Liver (tissue), 9 donors: Measurements from ENCODE around the gene CCDC63. TPM values are rescaled to one million over a fixed set of nuclear protein-coding genes. Genes with fewer than 3 reads are reported as not detected.

Experiments
- DNase-seq: peaks from one replicate; pipeline ENCODE4 v3.0.0-alpha.2; 2017; ENCODE audit warnings: low spot score
- H3K27ac ChIP-seq, 2 donors: one replicate each; pipeline ENCODE4 v1.7.0; 2013; ENCODE audit warnings: inconsistent platforms in 2 of 2, low read length in 2 of 2, control low read depth in 1 of 2, low read depth in 1 of 2, mild to moderate bottlenecking in 1 of 2
- H3K27me3 ChIP-seq, 4 donors: one replicate each; pipeline versions ENCODE4 v1.6.1 to v1.7.0; 2013; ENCODE audit warnings: low read length in 3 of 4, inconsistent platforms in 1 of 4, mild to moderate bottlenecking in 1 of 4, moderate library complexity in 1 of 4; ENCODE audit not compliant: control insufficient read depth in 4 of 4, insufficient read depth in 4 of 4
- H3K36me3 ChIP-seq, 4 donors: one replicate each; pipeline versions ENCODE4 v1.6.1 to v1.7.0; 2013; ENCODE audit warnings: low read length in 3 of 4, mild to moderate bottlenecking in 3 of 4, low read depth in 1 of 4, moderate library complexity in 1 of 4; ENCODE audit not compliant: control insufficient read depth in 4 of 4, insufficient read depth in 3 of 4
- H3K4me1 ChIP-seq, 4 donors: one replicate each; pipeline versions ENCODE4 v1.6.1 to v1.7.0; 2013; ENCODE audit warnings: low read length in 3 of 4, mild to moderate bottlenecking in 3 of 4, moderate library complexity in 1 of 4; ENCODE audit not compliant: control insufficient read depth in 4 of 4, insufficient read depth in 4 of 4
- H3K4me3 ChIP-seq, 3 donors: one replicate each; pipeline versions ENCODE4 v1.6.1 to v1.7.0; 2013; ENCODE audit warnings: low read length in 3 of 3, control low read depth in 1 of 3, low read depth in 1 of 3, mild to moderate bottlenecking in 1 of 3
- H3K9ac ChIP-seq, 2 donors: one replicate each; pipeline ENCODE4 v1.7.0; 2013; ENCODE audit warnings: low read length in 2 of 2, mild to moderate bottlenecking in 2 of 2, moderate library complexity in 2 of 2, control low read depth in 1 of 2, low read depth in 1 of 2
- H3K9me3 ChIP-seq, 4 donors: one replicate each; pipeline versions ENCODE4 v1.6.1 to v1.7.0; 2013; ENCODE audit warnings: low read length in 3 of 4; ENCODE audit not compliant: control insufficient read depth in 4 of 4
- EGR1 ChIP-seq, 2 donors: IDR thresholded peaks; 2 replicates each; pipeline ENCODE4 v1.6.1; 2016 to 2018; ENCODE audit warnings: antibody characterized with exemption in 2 of 2, low read depth in 2 of 2
- FOXA1 ChIP-seq: IDR thresholded peaks from 2 replicates; pipeline ENCODE4 v1.6.1; 2016; ENCODE audit warnings: antibody characterized with exemption
- FOXA2 ChIP-seq: IDR thresholded peaks from 2 replicates; pipeline ENCODE4 v1.6.1; 2016; ENCODE audit warnings: antibody characterized with exemption
- GABPA ChIP-seq, 2 donors: IDR thresholded peaks in 1 of 2; conservative IDR thresholded peaks in 1 of 2; 2 replicates each; pipeline ENCODE4 v1.6.1; 2016; ENCODE audit warnings: antibody characterized with exemption in 2 of 2, mild to moderate bottlenecking in 1 of 2, moderate library complexity in 1 of 2
- HNF4A ChIP-seq, 2 donors: conservative IDR thresholded peaks; 2 replicates each; pipeline ENCODE4 v1.6.1; 2016; ENCODE audit warnings: antibody characterized with exemption in 2 of 2, mild to moderate bottlenecking in 2 of 2
- HNF4G ChIP-seq: IDR thresholded peaks from 2 replicates; pipeline ENCODE4 v1.6.1; 2016; ENCODE audit warnings: antibody characterized with exemption
- JUND ChIP-seq, 2 donors: IDR thresholded peaks; 2 replicates each; pipeline ENCODE4 v1.6.1; 2016; ENCODE audit warnings: antibody characterized with exemption in 2 of 2
- NR2F2 ChIP-seq: IDR thresholded peaks from 2 replicates; pipeline ENCODE4 v1.6.1; 2016; ENCODE audit warnings: antibody characterized with exemption
- RAD21 ChIP-seq, 2 donors: IDR thresholded peaks; 2 replicates each; pipeline ENCODE4 v1.6.1; 2016; ENCODE audit warnings: antibody characterized with exemption in 2 of 2, mild to moderate bottlenecking in 2 of 2
- RXRA ChIP-seq, 2 donors: IDR thresholded peaks; 2 replicates each; pipeline ENCODE4 v1.6.1; 2017 to 2018; ENCODE audit warnings: antibody characterized with exemption in 2 of 2, mild to moderate bottlenecking in 1 of 2
- SP1 ChIP-seq: IDR thresholded peaks from 2 replicates; pipeline ENCODE4 v1.6.1; 2018; ENCODE audit warnings: antibody characterized with exemption, mild to moderate bottlenecking
- TAF1 ChIP-seq: conservative IDR thresholded peaks from 2 replicates; pipeline ENCODE4 v1.6.1; 2016; ENCODE audit warnings: antibody characterized with exemption, mild to moderate bottlenecking
- YY1 ChIP-seq: IDR thresholded peaks from 2 replicates; pipeline ENCODE4 v1.6.1; 2016; ENCODE audit warnings: antibody characterized with exemption, mild to moderate bottlenecking
- WGBS: extraction: QIAGEN DNeasy Blood & Tissue Kit; methylation state at CpG from one replicate; pipeline ENCODE4 v1.1.7; 2013; 5-methylcytosine and 5-hydroxymethylcytosine counted together
- polyA plus RNA-seq, 2 donors: library from polyadenylated mRNA; stranded (reverse) in 1 of 2; unstranded in 1 of 2; fragments of 200-250 nt in 1 of 2; fragments of >200 nt in 1 of 2; fragmentation: Nextera tagmentation in 1 of 2; extraction: Ambion mirVana in 1 of 2; gene quantifications; one replicate each; pipeline versions ENCODE4 v1.2.1 to v1.2.3, GENCODE V29; 2013 to 2015
- total RNA-seq, 2 donors: library from RNA; depleted of rRNA; stranded (reverse); fragments of >200 nt; gene quantifications; one replicate each; pipeline ENCODE4 v1.2.3, GENCODE V29; 2014
- TF ChIP-seq, protein P1 (sequence below): fragments of 150-350 bp; IDR thresholded peaks from 2 replicates; pipeline ENCODE4 v1.5.1; 2017; ENCODE audit warnings: improper control_type of control experiment, low read depth, low read length; ENCODE audit not compliant: missing input control
- TF ChIP-seq, protein P2 (sequence below): IDR thresholded peaks from 2 replicates; pipeline ENCODE4 v1.6.1; 2016; ENCODE audit warnings: antibody characterized with exemption
- TF ChIP-seq, protein P3 (sequence below): IDR thresholded peaks from 2 replicates; pipeline ENCODE4 v1.6.1; 2016; ENCODE audit warnings: antibody characterized with exemption, mild to moderate bottlenecking
- TF ChIP-seq, protein P4 (sequence below): IDR thresholded peaks from 2 replicates; pipeline ENCODE4 v1.6.1; 2016; ENCODE audit warnings: antibody characterized with exemption
- TF ChIP-seq, protein P5 (sequence below): IDR thresholded peaks from 2 replicates; pipeline ENCODE4 v1.6.1; 2016; ENCODE audit warnings: antibody characterized with exemption
- donor health status: healthy.
- donor health status: healthy.
- donor health status: healthy.
- donor health status: healthy.
- donor health status: healthy.

CCDC63 gene
- total and polyA plus RNA-seq, 4 donors: not detected

DNA sequence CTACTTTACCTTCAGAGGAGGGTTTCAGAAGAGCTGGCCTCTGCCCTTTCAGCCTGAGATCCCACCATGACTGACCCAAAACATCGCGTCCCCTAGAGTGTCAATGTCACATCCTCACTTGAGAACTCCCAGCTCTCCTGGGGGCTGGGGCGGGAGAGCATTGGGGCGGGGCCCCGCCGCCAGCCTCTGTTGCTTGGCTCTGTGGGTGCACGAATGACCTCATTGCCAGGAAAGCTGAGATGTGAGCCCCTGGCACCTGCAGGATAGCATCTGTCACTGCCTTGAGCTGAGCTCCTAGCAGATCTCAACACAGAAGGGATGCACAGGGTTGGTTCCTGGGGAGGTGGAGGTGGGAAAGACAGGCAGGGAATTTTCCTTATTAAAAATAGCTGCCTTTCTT lies 94.1 kb downstream of the CCDC63 start:
- Histone ChIP-seq H3K4me3 (no peak overlapping the region), H3K4me1 (peaks cover 0 to 3% (median 0%) of the 10 kb centered on the region in 4 donors), H3K9me3 (peaks cover 0 to 5% (median 2%) of the 10 kb centered on the region in 4 donors), H3K36me3 (no peaks in the 10 kb centered on the region), H3K27me3 (no peaks in the 10 kb centered on the region), H3K9ac (no peak overlapping the region), H3K27ac (no peak overlapping the region)
- TF ChIP-seq EGR1 (IDR thresholded peaks at IDR 0.05; ENCODE audit: low read depth in 2 of 2): no peak
- TF ChIP-seq, protein P1, sequence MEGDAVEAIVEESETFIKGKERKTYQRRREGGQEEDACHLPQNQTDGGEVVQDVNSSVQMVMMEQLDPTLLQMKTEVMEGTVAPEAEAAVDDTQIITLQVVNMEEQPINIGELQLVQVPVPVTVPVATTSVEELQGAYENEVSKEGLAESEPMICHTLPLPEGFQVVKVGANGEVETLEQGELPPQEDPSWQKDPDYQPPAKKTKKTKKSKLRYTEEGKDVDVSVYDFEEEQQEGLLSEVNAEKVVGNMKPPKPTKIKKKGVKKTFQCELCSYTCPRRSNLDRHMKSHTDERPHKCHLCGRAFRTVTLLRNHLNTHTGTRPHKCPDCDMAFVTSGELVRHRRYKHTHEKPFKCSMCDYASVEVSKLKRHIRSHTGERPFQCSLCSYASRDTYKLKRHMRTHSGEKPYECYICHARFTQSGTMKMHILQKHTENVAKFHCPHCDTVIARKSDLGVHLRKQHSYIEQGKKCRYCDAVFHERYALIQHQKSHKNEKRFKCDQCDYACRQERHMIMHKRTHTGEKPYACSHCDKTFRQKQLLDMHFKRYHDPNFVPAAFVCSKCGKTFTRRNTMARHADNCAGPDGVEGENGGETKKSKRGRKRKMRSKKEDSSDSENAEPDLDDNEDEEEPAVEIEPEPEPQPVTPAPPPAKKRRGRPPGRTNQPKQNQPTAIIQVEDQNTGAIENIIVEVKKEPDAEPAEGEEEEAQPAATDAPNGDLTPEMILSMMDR: no peak
- TF ChIP-seq NR2F2: no peak
- TF ChIP-seq, protein P2, sequence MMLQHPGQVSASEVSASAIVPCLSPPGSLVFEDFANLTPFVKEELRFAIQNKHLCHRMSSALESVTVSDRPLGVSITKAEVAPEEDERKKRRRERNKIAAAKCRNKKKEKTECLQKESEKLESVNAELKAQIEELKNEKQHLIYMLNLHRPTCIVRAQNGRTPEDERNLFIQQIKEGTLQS: no peak
- TF ChIP-seq, protein P3, sequence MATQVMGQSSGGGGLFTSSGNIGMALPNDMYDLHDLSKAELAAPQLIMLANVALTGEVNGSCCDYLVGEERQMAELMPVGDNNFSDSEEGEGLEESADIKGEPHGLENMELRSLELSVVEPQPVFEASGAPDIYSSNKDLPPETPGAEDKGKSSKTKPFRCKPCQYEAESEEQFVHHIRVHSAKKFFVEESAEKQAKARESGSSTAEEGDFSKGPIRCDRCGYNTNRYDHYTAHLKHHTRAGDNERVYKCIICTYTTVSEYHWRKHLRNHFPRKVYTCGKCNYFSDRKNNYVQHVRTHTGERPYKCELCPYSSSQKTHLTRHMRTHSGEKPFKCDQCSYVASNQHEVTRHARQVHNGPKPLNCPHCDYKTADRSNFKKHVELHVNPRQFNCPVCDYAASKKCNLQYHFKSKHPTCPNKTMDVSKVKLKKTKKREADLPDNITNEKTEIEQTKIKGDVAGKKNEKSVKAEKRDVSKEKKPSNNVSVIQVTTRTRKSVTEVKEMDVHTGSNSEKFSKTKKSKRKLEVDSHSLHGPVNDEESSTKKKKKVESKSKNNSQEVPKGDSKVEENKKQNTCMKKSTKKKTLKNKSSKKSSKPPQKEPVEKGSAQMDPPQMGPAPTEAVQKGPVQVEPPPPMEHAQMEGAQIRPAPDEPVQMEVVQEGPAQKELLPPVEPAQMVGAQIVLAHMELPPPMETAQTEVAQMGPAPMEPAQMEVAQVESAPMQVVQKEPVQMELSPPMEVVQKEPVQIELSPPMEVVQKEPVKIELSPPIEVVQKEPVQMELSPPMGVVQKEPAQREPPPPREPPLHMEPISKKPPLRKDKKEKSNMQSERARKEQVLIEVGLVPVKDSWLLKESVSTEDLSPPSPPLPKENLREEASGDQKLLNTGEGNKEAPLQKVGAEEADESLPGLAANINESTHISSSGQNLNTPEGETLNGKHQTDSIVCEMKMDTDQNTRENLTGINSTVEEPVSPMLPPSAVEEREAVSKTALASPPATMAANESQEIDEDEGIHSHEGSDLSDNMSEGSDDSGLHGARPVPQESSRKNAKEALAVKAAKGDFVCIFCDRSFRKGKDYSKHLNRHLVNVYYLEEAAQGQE: no peak
- no peak for TF ChIP-seq RAD21 (IDR thresholded peaks at IDR 0.05)
- TF ChIP-seq YY1: no peak
- TF ChIP-seq RXRA (IDR thresholded peaks at IDR 0.05): no peak
- no peak for TF ChIP-seq JUND (IDR thresholded peaks at IDR 0.05)
- no peak for TF ChIP-seq HNF4A (conservative IDR thresholded peaks at IDR 0.05)
- TF ChIP-seq TAF1: no peak
- TF ChIP-seq GABPA (IDR thresholded peaks at IDR 0.05 in 1 of 2, conservative IDR thresholded peaks at IDR 0.05 in 1 of 2): no peak
- no peak for TF ChIP-seq HNF4G
- no peak for TF ChIP-seq SP1
- no peak for DNase-seq
- 75% methylated on average over 7 of the region's 7 CpGs for WGBS

DNA sequence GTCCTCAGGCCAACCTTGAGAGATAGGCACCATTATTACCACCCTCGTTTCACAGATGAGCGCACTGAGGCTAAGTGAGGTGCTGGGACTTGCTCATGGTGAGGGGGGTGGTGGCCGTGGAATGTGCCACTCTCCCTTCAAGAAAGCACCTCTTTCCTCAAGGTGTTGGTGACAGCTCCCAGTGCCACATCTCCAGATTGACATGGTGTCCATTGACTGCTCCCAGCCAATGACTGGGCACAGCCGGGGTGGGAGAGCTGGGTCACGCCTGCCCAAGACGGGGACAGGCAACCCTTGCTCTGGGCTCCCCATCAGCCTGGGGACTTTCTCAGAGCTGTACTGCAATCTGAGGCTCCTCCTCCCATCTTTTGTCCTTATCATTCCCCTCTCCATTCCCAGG lies 94.6 kb downstream of the CCDC63 start:
- H3K4me3 ChIP-seq: no peak overlapping the region
- 90% methylated on average over 6 of the region's 6 CpGs for WGBS
- H3K27me3 ChIP-seq: no peaks in the 10 kb centered on the region
- H3K27ac ChIP-seq: no peak overlapping the region
- DNase-seq: no peak
- H3K9ac ChIP-seq: no peak overlapping the region
- peaks cover 2 to 7% (median 4%) of the 10 kb centered on the region in 4 donors for H3K9me3 ChIP-seq
- peaks cover 0 to 3% (median 0%) of the 10 kb centered on the region in 4 donors for H3K4me1 ChIP-seq
- H3K36me3 ChIP-seq: no peaks in the 10 kb centered on the region
- TF ChIP-seq SP1 (no peak), RXRA (IDR thresholded peaks at IDR 0.05) (no peak), HNF4A (conservative IDR thresholded peaks at IDR 0.05) (no peak), EGR1 (IDR thresholded peaks at IDR 0.05; ENCODE audit: low read depth in 2 of 2) (no peak), GABPA (IDR thresholded peaks at IDR 0.05 in 1 of 2, conservative IDR thresholded peaks at IDR 0.05 in 1 of 2) (no peak), FOXA1 (no peak), HNF4G (no peak), JUND (IDR thresholded peaks at IDR 0.05) (no peak), TAF1 (no peak), YY1 (no peak), FOXA2 (no peak), NR2F2 (no peak), RAD21 (IDR thresholded peaks at IDR 0.05) (no peak)
- TF ChIP-seq, protein P1: no peak
- TF ChIP-seq, protein P4, sequence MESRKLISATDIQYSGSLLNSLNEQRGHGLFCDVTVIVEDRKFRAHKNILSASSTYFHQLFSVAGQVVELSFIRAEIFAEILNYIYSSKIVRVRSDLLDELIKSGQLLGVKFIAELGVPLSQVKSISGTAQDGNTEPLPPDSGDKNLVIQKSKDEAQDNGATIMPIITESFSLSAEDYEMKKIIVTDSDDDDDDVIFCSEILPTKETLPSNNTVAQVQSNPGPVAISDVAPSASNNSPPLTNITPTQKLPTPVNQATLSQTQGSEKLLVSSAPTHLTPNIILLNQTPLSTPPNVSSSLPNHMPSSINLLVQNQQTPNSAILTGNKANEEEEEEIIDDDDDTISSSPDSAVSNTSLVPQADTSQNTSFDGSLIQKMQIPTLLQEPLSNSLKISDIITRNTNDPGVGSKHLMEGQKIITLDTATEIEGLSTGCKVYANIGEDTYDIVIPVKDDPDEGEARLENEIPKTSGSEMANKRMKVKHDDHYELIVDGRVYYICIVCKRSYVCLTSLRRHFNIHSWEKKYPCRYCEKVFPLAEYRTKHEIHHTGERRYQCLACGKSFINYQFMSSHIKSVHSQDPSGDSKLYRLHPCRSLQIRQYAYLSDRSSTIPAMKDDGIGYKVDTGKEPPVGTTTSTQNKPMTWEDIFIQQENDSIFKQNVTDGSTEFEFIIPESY: no peak
- TF ChIP-seq, protein P2: no peak
- TF ChIP-seq, protein P5, sequence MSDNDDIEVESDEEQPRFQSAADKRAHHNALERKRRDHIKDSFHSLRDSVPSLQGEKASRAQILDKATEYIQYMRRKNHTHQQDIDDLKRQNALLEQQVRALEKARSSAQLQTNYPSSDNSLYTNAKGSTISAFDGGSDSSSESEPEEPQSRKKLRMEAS: no peak
